Bronchial epithelial cell (primary cell): ENCODE data around the gene ABR. TPM values are rescaled to one million over a fixed set of nuclear protein-coding genes. Genes with fewer than 3 reads are reported as not detected.
A peak's percentile ranks its signal among the peaks of the same experiment; 100 is the strongest.
"Not testable (repeated sequence)": the region's sequence is repeated elsewhere in the genome, so short reads cannot be mapped to it uniquely, and the experiment has no call there.

Source experiments
- DNase-seq: peaks from one replicate; pipeline ENCODE4 v3.0.0-alpha.2; 2010; ENCODE audit warnings: low read depth
- FAIRE-seq: peaks from 2 replicates; lab custom pipeline; 2011; peaks lifted over from hg19 to GRCh38; lab: Jason Lieb, UNC
- H3K27me3 ChIP-seq: 2 replicates; pipeline ENCODE4 v1.5.1; 2011; ENCODE audit warnings: low read length; ENCODE audit not compliant: control insufficient read depth, insufficient read depth
- H3K36me3 ChIP-seq: 2 replicates; pipeline ENCODE4 v1.5.1; 2011; ENCODE audit warnings: low read length; ENCODE audit not compliant: control insufficient read depth, insufficient read depth
- H3K4me3 ChIP-seq: 2 replicates; pipeline ENCODE4 v1.5.1; 2011; ENCODE audit warnings: mild to moderate bottlenecking, low read depth, low read length, control low read depth
- CTCF ChIP-seq: IDR thresholded peaks from 2 replicates; pipeline ENCODE4 v1.5.1; 2011; ENCODE audit warnings: mild to moderate bottlenecking, moderate library complexity, low read length, control low read depth, inconsistent platforms; ENCODE audit not compliant: insufficient read depth, severe bottlenecking
- total RNA-seq: library from RNA; depleted of rRNA; stranded (reverse); fragments of >200 nt; gene quantifications from 2 replicates; pipeline ENCODE4 v1.2.1, GENCODE V29; 2014

Gene ABR
- total RNA-seq, 1 donor from 2014 or later: 18.7 TPM

- Histone ChIP-seq H3K27me3 (no peaks in the 10 kb centered on the region), H3K36me3 (no peaks in the 10 kb centered on the region), H3K4me3 (peak overlapping the region; percentile 65)
- no peak for TF ChIP-seq CTCF
- peak; percentile 59 for DNase-seq
- FAIRE-seq: no peak
Measured at GRCh38 chr17:977166-977565, 202.6 kb downstream of the ABR start.

GRCh38 chr17:976312-976711 is 203.5 kb downstream of the ABR start:
- Histone ChIP-seq H3K36me3 (no peaks in the 10 kb centered on the region), H3K27me3 (no peaks in the 10 kb centered on the region), H3K4me3 (no peak overlapping the region)
- FAIRE-seq: no peak
- no peak for DNase-seq
- TF ChIP-seq CTCF: no peak

- FAIRE-seq: no peak
Measured at GRCh38 chr17:975371-975915, 204.3 kb downstream of the ABR start.

GRCh38 chr17:974778-975177 is 205.0 kb downstream of the ABR start:
- H3K4me3 ChIP-seq, FAIRE-seq, H3K36me3 ChIP-seq, H3K27me3 ChIP-seq, DNase-seq: not testable (repeated sequence)

More at GRCh38 chr17:975371-975915, 204.3 kb downstream of the ABR start:
- no peak for TF ChIP-seq CTCF
- no peaks in the 10 kb centered on the region for H3K27me3 ChIP-seq
- DNase-seq: no peak
- no peak overlapping the region for H3K4me3 ChIP-seq
- H3K36me3 ChIP-seq: no peaks in the 10 kb centered on the region

- FAIRE-seq (peak; percentile 98), DNase-seq (peak; percentile 100)
- no peak overlapping the region for H3K4me3 ChIP-seq
Measured at GRCh38 chr17:973053-973452, 206.7 kb downstream of the ABR start.

GRCh38 chr17:971861-972260 is 207.9 kb downstream of the ABR start:
- not testable (repeated sequence) for H3K36me3 ChIP-seq, H3K27me3 ChIP-seq, DNase-seq, FAIRE-seq, H3K4me3 ChIP-seq

More at GRCh38 chr17:973053-973452, 206.7 kb downstream of the ABR start:
- Histone ChIP-seq H3K36me3 (no peaks in the 10 kb centered on the region), H3K27me3 (no peaks in the 10 kb centered on the region)
- TF ChIP-seq CTCF: no peak

- FAIRE-seq (no peak), DNase-seq (no peak)
- Histone ChIP-seq H3K4me3 (no peak overlapping the region), H3K27me3 (no peaks in the 10 kb centered on the region), H3K36me3 (peaks cover 1% of the 10 kb centered on the region)
- no peak for TF ChIP-seq CTCF
Measured at GRCh38 chr17:970364-970763, 209.4 kb downstream of the ABR start.
